ENCODE data around the gene MEIKIN.

DNA sequence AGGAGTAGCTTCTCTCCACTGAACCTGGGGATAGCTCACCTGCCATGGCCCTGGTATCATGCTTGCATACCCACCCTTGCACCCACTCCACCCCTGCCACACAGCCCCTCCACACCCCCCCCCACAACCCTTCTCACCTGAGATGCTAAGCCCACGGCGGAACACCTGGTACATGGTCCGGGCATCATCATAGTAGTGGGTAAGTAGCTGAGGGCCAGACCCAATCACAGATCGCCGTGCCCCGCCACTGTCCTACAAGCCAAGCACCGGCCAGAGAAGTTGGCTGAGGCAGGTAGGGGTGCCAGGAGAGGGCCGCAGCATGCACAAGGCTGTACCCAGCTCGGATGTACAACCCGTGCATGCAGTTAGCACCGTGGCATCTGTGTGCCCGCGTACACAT, 45.3 kb upstream of the MEIKIN start:
- TF ChIP-seq, protein P1, sequence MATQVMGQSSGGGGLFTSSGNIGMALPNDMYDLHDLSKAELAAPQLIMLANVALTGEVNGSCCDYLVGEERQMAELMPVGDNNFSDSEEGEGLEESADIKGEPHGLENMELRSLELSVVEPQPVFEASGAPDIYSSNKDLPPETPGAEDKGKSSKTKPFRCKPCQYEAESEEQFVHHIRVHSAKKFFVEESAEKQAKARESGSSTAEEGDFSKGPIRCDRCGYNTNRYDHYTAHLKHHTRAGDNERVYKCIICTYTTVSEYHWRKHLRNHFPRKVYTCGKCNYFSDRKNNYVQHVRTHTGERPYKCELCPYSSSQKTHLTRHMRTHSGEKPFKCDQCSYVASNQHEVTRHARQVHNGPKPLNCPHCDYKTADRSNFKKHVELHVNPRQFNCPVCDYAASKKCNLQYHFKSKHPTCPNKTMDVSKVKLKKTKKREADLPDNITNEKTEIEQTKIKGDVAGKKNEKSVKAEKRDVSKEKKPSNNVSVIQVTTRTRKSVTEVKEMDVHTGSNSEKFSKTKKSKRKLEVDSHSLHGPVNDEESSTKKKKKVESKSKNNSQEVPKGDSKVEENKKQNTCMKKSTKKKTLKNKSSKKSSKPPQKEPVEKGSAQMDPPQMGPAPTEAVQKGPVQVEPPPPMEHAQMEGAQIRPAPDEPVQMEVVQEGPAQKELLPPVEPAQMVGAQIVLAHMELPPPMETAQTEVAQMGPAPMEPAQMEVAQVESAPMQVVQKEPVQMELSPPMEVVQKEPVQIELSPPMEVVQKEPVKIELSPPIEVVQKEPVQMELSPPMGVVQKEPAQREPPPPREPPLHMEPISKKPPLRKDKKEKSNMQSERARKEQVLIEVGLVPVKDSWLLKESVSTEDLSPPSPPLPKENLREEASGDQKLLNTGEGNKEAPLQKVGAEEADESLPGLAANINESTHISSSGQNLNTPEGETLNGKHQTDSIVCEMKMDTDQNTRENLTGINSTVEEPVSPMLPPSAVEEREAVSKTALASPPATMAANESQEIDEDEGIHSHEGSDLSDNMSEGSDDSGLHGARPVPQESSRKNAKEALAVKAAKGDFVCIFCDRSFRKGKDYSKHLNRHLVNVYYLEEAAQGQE (IDR thresholded peaks at IDR 0.05; ENCODE audit: borderline replicate concordance), result no peak
- TF ChIP-seq EP300 (conservative IDR thresholded peaks at IDR 0.05; ENCODE audit: poor library complexity, severe bottlenecking), result no peak
- TF ChIP-seq, protein P2, sequence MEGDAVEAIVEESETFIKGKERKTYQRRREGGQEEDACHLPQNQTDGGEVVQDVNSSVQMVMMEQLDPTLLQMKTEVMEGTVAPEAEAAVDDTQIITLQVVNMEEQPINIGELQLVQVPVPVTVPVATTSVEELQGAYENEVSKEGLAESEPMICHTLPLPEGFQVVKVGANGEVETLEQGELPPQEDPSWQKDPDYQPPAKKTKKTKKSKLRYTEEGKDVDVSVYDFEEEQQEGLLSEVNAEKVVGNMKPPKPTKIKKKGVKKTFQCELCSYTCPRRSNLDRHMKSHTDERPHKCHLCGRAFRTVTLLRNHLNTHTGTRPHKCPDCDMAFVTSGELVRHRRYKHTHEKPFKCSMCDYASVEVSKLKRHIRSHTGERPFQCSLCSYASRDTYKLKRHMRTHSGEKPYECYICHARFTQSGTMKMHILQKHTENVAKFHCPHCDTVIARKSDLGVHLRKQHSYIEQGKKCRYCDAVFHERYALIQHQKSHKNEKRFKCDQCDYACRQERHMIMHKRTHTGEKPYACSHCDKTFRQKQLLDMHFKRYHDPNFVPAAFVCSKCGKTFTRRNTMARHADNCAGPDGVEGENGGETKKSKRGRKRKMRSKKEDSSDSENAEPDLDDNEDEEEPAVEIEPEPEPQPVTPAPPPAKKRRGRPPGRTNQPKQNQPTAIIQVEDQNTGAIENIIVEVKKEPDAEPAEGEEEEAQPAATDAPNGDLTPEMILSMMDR (IDR thresholded peaks at IDR 0.05; ENCODE audit: poor library complexity, severe bottlenecking), result no peak
- no peak for TF ChIP-seq EZH2 (IDR thresholded peaks at IDR 0.05; ENCODE audit: borderline replicate concordance, insufficient read depth, low read length, poor library complexity, severe bottlenecking)
- no peak for TF ChIP-seq TAF1 (IDR thresholded peaks at IDR 0.05; ENCODE audit: low read depth)

Measured in neural cell (in vitro differentiated cells).